T-helper 1 cell treated with Interleukin-12 subunit alpha and Interleukin-12 subunit beta and Interleukin-4 antibody, amounts not matched to agents 30 ng/mL and 1 ng/mL, for 36 hours (primary cell): Measurements from ENCODE around the gene ANAPC10. TPM values are rescaled to one million over a fixed set of nuclear protein-coding genes. Genes with fewer than 3 reads are reported as not detected.

ENCODE experiments used
- intact Hi-C: fragments of 100-400 bp; cut with micrococcal nuclease; formaldehyde crosslinking; loops from one replicate; pipeline ENCODE4 v1.15.1; 2024
- total RNA-seq: library from RNA; stranded (reverse); gene quantifications from 2 replicates; pipeline ENCODE4 v1.2.3, GENCODE V29; 2022

The ANAPC10 gene
- total RNA-seq, 1 donor from 2014 or later: 30.6 TPM

- intact Hi-C loops: no loop called here
These were observed 22.1 kb downstream of the ANAPC10 start for GRCh38 chr4:145075742-145076468.

GRCh38 chr4:145071560-145071959 lies 26.4 kb downstream of the ANAPC10 start:
- intact Hi-C loops: no loop called here

- intact Hi-C loops: loop anchor here (10.0 kb wide), 1 partner anchor 425 kb away; the partner anchor contains the start of gene HHIP
These were observed 28.6 kb downstream of the ANAPC10 start for GRCh38 chr4:145069361-145069760.

GRCh38 chr4:145066063-145066501 lies 31.9 kb downstream of the ANAPC10 start:
- intact Hi-C loops: loop anchor here (10.0 kb wide), 1 partner anchor 421 kb away; the partner anchor contains the start of gene HHIP

- intact Hi-C loops: loop anchor here (1.0 to 10.0 kb wide), 4 partner anchors 275 to 887 kb away; partner anchors contain the start of gene HHIP
These were observed 36.6 kb downstream of the ANAPC10 start for GRCh38 chr4:145061318-145061920.

GRCh38 chr4:145058256-145058655 lies 39.7 kb downstream of the ANAPC10 start:
- intact Hi-C loops: no loop called here

- intact Hi-C loops: no loop called here
These were observed 41.5 kb downstream of the ANAPC10 start for GRCh38 chr4:145056325-145057130.

- intact Hi-C loops: no loop called here
These were observed 42.3 kb downstream of the ANAPC10 start for GRCh38 chr4:145055533-145056257.

- intact Hi-C loops: no loop called here
These were observed 48.8 kb downstream of the ANAPC10 start for GRCh38 chr4:145049241-145049640.

GRCh38 chr4:145048817-145049216 lies 49.2 kb downstream of the ANAPC10 start:
- intact Hi-C loops: no loop called here

- intact Hi-C loops: no loop called here
These were observed 50.8 kb downstream of the ANAPC10 start for GRCh38 chr4:145047151-145047550.

GRCh38 chr4:145045180-145045579 lies 52.8 kb downstream of the ANAPC10 start:
- intact Hi-C loops: no loop called here

- intact Hi-C loops: no loop called here
These were observed 53.7 kb downstream of the ANAPC10 start for GRCh38 chr4:145044341-145044740.

GRCh38 chr4:145043306-145043705 lies 54.7 kb downstream of the ANAPC10 start:
- intact Hi-C loops: no loop called here

- intact Hi-C loops: no loop called here
These were observed 55.3 kb downstream of the ANAPC10 start for GRCh38 chr4:145042601-145043285.

GRCh38 chr4:145041378-145041777 lies 56.6 kb downstream of the ANAPC10 start:
- intact Hi-C loops: no loop called here

- intact Hi-C loops: no loop called here
These were observed 62.4 kb downstream of the ANAPC10 start for GRCh38 chr4:145035494-145036136.

GRCh38 chr4:145034727-145035211 lies 63.2 kb downstream of the ANAPC10 start:
- intact Hi-C loops: no loop called here

- intact Hi-C loops: loop anchor here (1.0 to 10.0 kb wide), 6 partner anchors 79 to 1505 kb away; partner anchors contain the start of genes ABCE1, ANAPC10, OTUD4 and SMARCA5
These were observed 78.7 kb downstream of the ANAPC10 start for GRCh38 chr4:145019346-145019745.

- intact Hi-C loops: loop anchor here (10.0 kb wide), 2 partner anchors 1460 to 1500 kb away; partner anchors contain the start of gene SMARCA5
These were observed 83.6 kb downstream of the ANAPC10 start for GRCh38 chr4:145014365-145014764.
